ENCODE measurements around the gene ZBTB7B. TPM values are rescaled to one million over a fixed set of nuclear protein-coding genes. Genes with fewer than 3 reads are reported as not detected.

Gene ZBTB7B
- total RNA-seq, 1 donor from 2014 or later, result 77.6 TPM

- no peaks in the 10 kb centered on the region for H3K27me3 ChIP-seq
- peak; percentile 88 to 99 for TF ChIP-seq POLR2AphosphoS5 (IDR thresholded peaks at IDR 0.05; ENCODE audit: insufficient read depth in 1 of 2, low read depth in 1 of 2)
- no peak for TF ChIP-seq CTCF (IDR thresholded peaks at IDR 0.05)
- peak; percentile 13 to 93 for TF ChIP-seq POLR2A (IDR thresholded peaks at IDR 0.05)
- H3K4me3 ChIP-seq, result peak within 1 kb of the TSS; percentile 46 to 58
- intact Hi-C loops (cut with DNase I), result no loop called here
- peak within 1 kb of the TSS; percentile 99 for H3K27ac ChIP-seq
- peaks cover 65% of the 10 kb centered on the region for H3K4me1 ChIP-seq
- peaks cover 0 to 13% of the 10 kb centered on the region in 2 donors for H3K36me3 ChIP-seq
- H3K9me3 ChIP-seq, result no peaks in the 10 kb centered on the region
- DNase-seq (ENCODE audit: extremely low spot score in 2 of 2), result peak in 1 of 2 donors; percentile 97
Observed at GRCh38 chr1:154970631-154971340, 31.8 kb upstream of the ZBTB7B start, which contains the start of gene SHC1. Gene SHC1 (minus strand): TSS chr1:154970747. CDS start chr1:154970526, 221 bp downstream.

- intact Hi-C loops (cut with DNase I), result no loop called here
- Histone ChIP-seq H3K4me3 (peak overlapping the region; percentile 46 to 72), H3K4me1 (peaks cover 65% of the 10 kb centered on the region), H3K27ac (peak overlapping the region; percentile 99), H3K36me3 (peaks cover 0 to 6% of the 10 kb centered on the region in 2 donors), H3K27me3 (no peaks in the 10 kb centered on the region), H3K9me3 (no peaks in the 10 kb centered on the region)
- TF ChIP-seq POLR2AphosphoS5 (IDR thresholded peaks at IDR 0.05; ENCODE audit: insufficient read depth in 1 of 2, low read depth in 1 of 2), result no peak
- TF ChIP-seq POLR2A (IDR thresholded peaks at IDR 0.05), result no peak
- no peak for TF ChIP-seq CTCF (IDR thresholded peaks at IDR 0.05)
- DNase-seq (ENCODE audit: extremely low spot score in 2 of 2), result no peak
Observed at GRCh38 chr1:154971341-154971998, 31.1 kb upstream of the ZBTB7B start.

GRCh38 chr1:154972213-154972516 is 30.4 kb upstream of the ZBTB7B start:
- intact Hi-C loops (cut with DNase I), result no loop called here
- Histone ChIP-seq H3K27me3 (no peaks in the 10 kb centered on the region), H3K4me3 (peak overlapping the region; percentile 66 to 72), H3K4me1 (peaks cover 62% of the 10 kb centered on the region), H3K9me3 (no peaks in the 10 kb centered on the region), H3K27ac (peak overlapping the region; percentile 99), H3K36me3 (peaks cover 0 to under 1% of the 10 kb centered on the region in 2 donors)
- no peak for DNase-seq (ENCODE audit: extremely low spot score in 2 of 2)
- TF ChIP-seq POLR2A (IDR thresholded peaks at IDR 0.05), result no peak

- DNase-seq (ENCODE audit: extremely low spot score in 2 of 2), result no peak
- intact Hi-C loops (cut with DNase I), result no loop called here
Observed at GRCh38 chr1:154972517-154973343, 29.9 kb upstream of the ZBTB7B start.

More at GRCh38 chr1:154972517-154973343, 29.9 kb upstream of the ZBTB7B start:
- peak; percentile 52 to 82 for TF ChIP-seq POLR2AphosphoS5 (IDR thresholded peaks at IDR 0.05; ENCODE audit: insufficient read depth in 1 of 2, low read depth in 1 of 2)
- TF ChIP-seq POLR2A (IDR thresholded peaks at IDR 0.05), result no peak
- TF ChIP-seq CTCF (IDR thresholded peaks at IDR 0.05), result no peak
- Histone ChIP-seq H3K4me3 (peak overlapping the region; percentile 66 to 72), H3K9me3 (no peaks in the 10 kb centered on the region), H3K4me1 (peaks cover 57% of the 10 kb centered on the region), H3K27ac (peak overlapping the region; percentile 99), H3K27me3 (no peaks in the 10 kb centered on the region), H3K36me3 (no peaks in the 10 kb centered on the region)
